Naive thymus-derived CD4-positive, alpha-beta T cell (primary cell): ENCODE results near the gene ZNF423. TPM values are rescaled to one million over a fixed set of nuclear protein-coding genes. Genes with fewer than 3 reads are reported as not detected.

Experiments
- ATAC-seq: fragments of 150-1000 bp; cut with Tn5 transposase; 2 replicates; pipeline ENCODE4 v1.10.0; 2021; ENCODE audit warnings: mild to moderate bottlenecking, moderate library complexity
- CTCF ChIA-PET: fragments of 350-600 bp; sonication (Branson Sonifier 250); formaldehyde crosslinking; loops from one replicate; lab custom pipeline; 2021; ENCODE audit warnings: antibody characterized with exemption; lab: Charles Lee
- POLR2A ChIA-PET: fragments of 350-600 bp; sonication (Branson Sonifier 250); formaldehyde crosslinking; loops from one replicate; lab custom pipeline; 2021; ENCODE audit warnings: antibody characterized with exemption, inconsistent platforms; lab: Charles Lee
- DNase-seq, 9 donors: peaks; one replicate each; pipeline versions ENCODE4 v3.0.0 to v3.0.0-alpha.2; 2020 to 2022; ENCODE audit warnings: mixed read lengths in 1 of 9
- H3K27ac ChIP-seq: one replicate; pipeline ENCODE4 v1.7.0; 2013; ENCODE audit warnings: mild to moderate bottlenecking, low read depth, low read length, moderate library complexity
- H3K27me3 ChIP-seq, 2 donors: one replicate each; pipeline ENCODE4 v1.7.0; 2013; ENCODE audit warnings: low read length in 2 of 2, mild to moderate bottlenecking in 2 of 2, moderate library complexity in 2 of 2; ENCODE audit not compliant: control insufficient read depth in 2 of 2, insufficient read depth in 2 of 2
- H3K36me3 ChIP-seq, 3 experiments: 1 replicate in 2 of 3; 2 replicates in 1 of 3; pipeline ENCODE4 v1.7.0; 2013; ENCODE audit warnings: low read length in 3 of 3, mild to moderate bottlenecking in 3 of 3, moderate library complexity in 1 of 3; ENCODE audit not compliant: insufficient read depth in 3 of 3, control insufficient read depth in 2 of 3
- H3K4me1 ChIP-seq, 2 donors: one replicate each; pipeline ENCODE4 v1.7.0; 2013; ENCODE audit warnings: low read length in 2 of 2, mild to moderate bottlenecking in 2 of 2, moderate library complexity in 1 of 2; ENCODE audit not compliant: control insufficient read depth in 2 of 2, insufficient read depth in 2 of 2
- H3K4me3 ChIP-seq: 2 replicates; pipeline ENCODE4 v1.7.0; 2013; ENCODE audit warnings: mild to moderate bottlenecking, low read length
- H3K9me3 ChIP-seq, 3 experiments: 1 replicate in 2 of 3; 2 replicates in 1 of 3; pipeline ENCODE4 v1.7.0; 2013; ENCODE audit warnings: low read length in 3 of 3; ENCODE audit not compliant: control insufficient read depth in 2 of 3
- H3K27ac Mint-ChIP-seq, 9 donors: one replicate each; pipeline ENCODE4 v1.8.0; 2020 to 2022; ENCODE audit warnings: mixed read lengths in 9 of 9, mild to moderate bottlenecking in 8 of 9, moderate library complexity in 5 of 9, inconsistent platforms in 2 of 9
- H3K27me3 Mint-ChIP-seq, 5 donors: one replicate each; pipeline ENCODE4 v1.8.0; 2021 to 2022; ENCODE audit warnings: mixed read lengths in 5 of 5, mild to moderate bottlenecking in 1 of 5
- H3K36me3 Mint-ChIP-seq, 5 donors: one replicate each; pipeline ENCODE4 v1.8.0; 2020 to 2022; ENCODE audit warnings: mixed read lengths in 5 of 5, mild to moderate bottlenecking in 3 of 5, inconsistent platforms in 1 of 5
- H3K4me1 Mint-ChIP-seq, 7 donors: one replicate each; pipeline ENCODE4 v1.8.0; 2020 to 2022; ENCODE audit warnings: mixed read lengths in 7 of 7, mild to moderate bottlenecking in 3 of 7, inconsistent platforms in 1 of 7
- H3K4me3 Mint-ChIP-seq, 10 donors: one replicate each; pipeline ENCODE4 v1.8.0; 2020 to 2022; ENCODE audit warnings: mild to moderate bottlenecking in 10 of 10, mixed read lengths in 10 of 10, moderate library complexity in 6 of 10, inconsistent platforms in 2 of 10
- H3K9me3 Mint-ChIP-seq, 11 donors: one replicate each; pipeline ENCODE4 v1.8.0; 2020 to 2022; ENCODE audit warnings: mixed read lengths in 11 of 11, mild to moderate bottlenecking in 4 of 11, inconsistent platforms in 1 of 11, moderate library complexity in 1 of 11
- intact Hi-C, 2 donors: fragments of 100-400 bp; cut with micrococcal nuclease; formaldehyde crosslinking; loops; one replicate each; pipeline ENCODE4 v1.15.1; 2023
- polyA plus RNA-seq, 2 donors: library from polyadenylated mRNA; unstranded; fragments of 300-500 nt; fragmentation: Illumina TruSeq; gene quantifications; one replicate each; pipeline ENCODE4 v1.2.3, GENCODE V29; 2021
- total RNA-seq, 6 experiments: library from RNA in 5 of 6; stranded (reverse) in 5 of 6; gene quantifications; 1 replicate in 5 of 6; 2 replicates in 1 of 6; pipeline ENCODE4 v1.2.3 and lab custom pipeline; 2021 to 2026

The ZNF423 gene
- total and polyA plus RNA-seq, 7 experiments from 2014 or later, result not detected

DNA sequence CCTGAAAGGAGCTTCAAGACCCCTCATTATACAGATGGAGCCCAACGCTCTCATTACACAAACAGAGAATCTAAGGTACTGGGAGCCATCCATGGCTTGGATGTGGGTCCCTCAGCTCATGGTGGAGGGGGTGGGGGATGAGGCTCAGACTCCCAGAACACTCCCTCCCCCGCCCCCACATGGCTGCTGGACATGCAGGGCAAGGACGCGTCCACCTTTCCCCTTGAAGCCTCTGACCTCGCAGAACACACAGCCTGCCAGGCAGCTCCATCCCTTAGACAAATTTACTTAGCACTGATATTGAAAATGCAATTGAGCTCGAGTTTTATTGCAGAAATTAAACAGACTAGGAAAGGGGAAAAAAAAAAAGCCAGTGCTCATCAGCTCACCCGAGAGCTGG lies 203.9 kb downstream of the ZNF423 start:
- no peak for ATAC-seq

DNA sequence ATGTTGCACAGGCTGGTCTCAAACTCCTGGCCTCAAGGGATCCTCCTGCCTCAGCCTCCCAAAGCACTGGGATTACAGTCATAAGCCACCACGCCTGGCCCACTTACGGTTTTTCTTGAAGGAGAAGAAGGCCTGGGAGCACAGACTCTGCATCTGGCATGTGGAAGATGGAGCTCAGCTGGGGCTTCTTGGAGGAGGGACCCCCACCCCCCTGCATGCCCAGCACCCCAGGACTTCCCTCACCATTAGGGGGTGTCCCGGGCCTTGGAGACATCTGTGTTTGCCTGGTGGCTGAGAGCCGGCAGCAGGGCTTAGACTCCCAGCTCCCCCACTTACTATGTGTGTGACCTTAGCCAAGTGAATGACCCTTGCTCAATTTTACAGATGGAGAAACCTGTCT lies 204.7 kb downstream of the ZNF423 start:
- no peaks in the 10 kb centered on the region for H3K4me1 Mint-ChIP-seq

More for the DNA sequence above, 203.9 kb downstream of the ZNF423 start:
- H3K36me3 Mint-ChIP-seq, result peaks cover 0 to 16% (median 0%) of the 10 kb centered on the region in 5 donors
- peaks cover 10 to 27% (median 21%) of the 10 kb centered on the region in 11 donors for H3K9me3 Mint-ChIP-seq
- CTCF ChIA-PET, result no interaction called here
- Histone ChIP-seq H3K27me3 (no peaks in the 10 kb centered on the region), H3K4me3 (no peak overlapping the region), H3K36me3 (no peaks in the 10 kb centered on the region), H3K27ac (no peak overlapping the region), H3K4me1 (no peaks in the 10 kb centered on the region), H3K9me3 (peaks cover 0 to 14% (median 2%) of the 10 kb centered on the region in 3 experiments)
- no peaks in the 10 kb centered on the region for H3K4me1 Mint-ChIP-seq
- peaks cover 0 to 14% (median 5%) of the 10 kb centered on the region in 5 donors for H3K27me3 Mint-ChIP-seq
- no peak overlapping the region for H3K4me3 Mint-ChIP-seq
- intact Hi-C loops, result no loop called here
- no peak for DNase-seq
- POLR2A ChIA-PET, result no interaction called here
- no peak overlapping the region for H3K27ac Mint-ChIP-seq

DNA sequence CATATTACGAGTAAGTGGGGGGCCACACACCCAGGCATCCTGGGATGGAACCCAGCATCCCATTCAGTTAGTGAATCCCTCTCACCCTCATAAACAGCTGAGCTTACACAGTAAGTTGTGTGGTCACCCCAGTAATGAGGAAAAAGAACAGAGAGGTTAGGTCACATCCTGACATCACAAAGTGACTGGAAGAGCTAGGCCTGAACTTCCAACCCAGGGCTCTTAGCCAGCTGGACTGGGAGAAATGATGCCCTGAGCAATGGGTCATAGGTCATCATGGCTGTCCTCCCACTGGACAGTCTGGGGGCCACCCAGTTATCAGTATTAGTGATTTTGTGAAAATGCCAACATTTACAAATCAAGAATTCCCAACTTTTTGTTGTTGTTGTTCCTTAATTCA lies 205.3 kb downstream of the ZNF423 start:
- intact Hi-C loops, result no loop called here
- H3K4me1 Mint-ChIP-seq, result no peaks in the 10 kb centered on the region
- H3K9me3 Mint-ChIP-seq, result peaks cover 14 to 39% (median 21%) of the 10 kb centered on the region in 11 donors
- POLR2A ChIA-PET, result no interaction called here
- peaks cover 0 to 23% (median 6%) of the 10 kb centered on the region in 3 experiments for H3K9me3 ChIP-seq
- DNase-seq (no peak), ATAC-seq (no peak)
- H3K27ac ChIP-seq, result no peak overlapping the region
- no peaks in the 10 kb centered on the region for H3K36me3 ChIP-seq
- H3K4me3 ChIP-seq, result no peak overlapping the region
- peaks cover 0 to 14% (median 5%) of the 10 kb centered on the region in 5 donors for H3K27me3 Mint-ChIP-seq
- H3K4me3 Mint-ChIP-seq, result no peak overlapping the region
- no peaks in the 10 kb centered on the region for H3K4me1 ChIP-seq
- CTCF ChIA-PET, result no interaction called here
- H3K27me3 ChIP-seq, result no peaks in the 10 kb centered on the region
- peaks cover 0 to 19% (median 0%) of the 10 kb centered on the region in 5 donors for H3K36me3 Mint-ChIP-seq
- H3K27ac Mint-ChIP-seq, result no peak overlapping the region

More for the DNA sequence above, 204.7 kb downstream of the ZNF423 start:
- ChIA-PET CTCF (no interaction called here), POLR2A (no interaction called here)
- Mint-ChIP-seq H3K9me3 (peaks cover 14 to 33% (median 21%) of the 10 kb centered on the region in 11 donors), H3K4me3 (no peak overlapping the region), H3K36me3 (peaks cover 0 to 19% (median 0%) of the 10 kb centered on the region in 5 donors), H3K27ac (no peak overlapping the region), H3K27me3 (peaks cover 0 to 14% (median 5%) of the 10 kb centered on the region in 5 donors)
- no peak overlapping the region for H3K27ac ChIP-seq
- no peak overlapping the region for H3K4me3 ChIP-seq
- H3K9me3 ChIP-seq, result peaks cover 0 to 18% (median 6%) of the 10 kb centered on the region in 3 experiments
- DNase-seq, result no peak
- intact Hi-C loops, result no loop called here
- no peak for ATAC-seq
- no peaks in the 10 kb centered on the region for H3K4me1 ChIP-seq
- no peaks in the 10 kb centered on the region for H3K27me3 ChIP-seq
- H3K36me3 ChIP-seq, result no peaks in the 10 kb centered on the region

DNA sequence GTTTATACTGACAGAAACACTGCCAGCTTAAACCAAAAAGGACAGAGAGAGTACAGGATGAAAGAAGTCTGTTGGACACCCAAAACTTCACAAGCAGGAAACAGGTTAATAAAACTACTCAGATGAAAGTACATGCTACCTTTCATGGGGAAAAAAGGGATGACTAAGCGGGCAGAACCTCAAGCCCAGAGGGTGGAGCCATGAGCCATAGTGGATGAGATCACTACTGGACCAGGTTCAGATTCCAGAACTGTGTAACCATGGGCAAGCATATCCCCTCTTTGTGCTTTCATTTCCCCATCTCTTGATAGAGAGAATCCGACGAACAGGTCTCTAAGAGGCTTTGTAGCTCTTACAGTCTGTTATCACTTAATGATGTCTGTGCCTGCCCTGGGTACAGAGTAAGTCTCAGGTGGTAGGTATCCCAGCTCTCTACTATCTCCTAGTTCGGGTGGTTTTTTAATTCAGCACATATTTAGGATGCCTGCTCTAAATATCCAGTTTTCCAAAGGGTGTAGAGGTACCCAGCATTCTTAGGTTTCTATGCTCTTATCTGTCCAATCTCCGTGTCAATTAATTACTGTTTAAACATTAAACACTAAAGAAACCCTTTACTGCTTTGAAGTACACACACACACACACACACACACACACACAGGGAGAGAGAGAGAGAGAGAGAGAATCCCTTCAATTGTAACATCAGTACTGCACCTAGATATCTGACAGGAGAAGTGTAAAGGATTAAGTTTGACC lies 206.7 kb downstream of the ZNF423 start:
- intact Hi-C loops, result no loop called here
- Histone ChIP-seq H3K27me3 (no peaks in the 10 kb centered on the region), H3K4me3 (no peak overlapping the region), H3K9me3 (peaks cover 0 to 23% (median 6%) of the 10 kb centered on the region in 3 experiments), H3K4me1 (no peaks in the 10 kb centered on the region), H3K36me3 (no peaks in the 10 kb centered on the region), H3K27ac (no peak overlapping the region)
- Mint-ChIP-seq H3K9me3 (peaks cover 14 to 45% (median 21%) of the 10 kb centered on the region in 11 donors), H3K4me1 (no peaks in the 10 kb centered on the region), H3K4me3 (no peak overlapping the region), H3K27ac (no peak overlapping the region), H3K27me3 (peaks cover 0 to 14% (median 5%) of the 10 kb centered on the region in 5 donors), H3K36me3 (peaks cover 0 to 19% (median 0%) of the 10 kb centered on the region in 5 donors)
- POLR2A ChIA-PET, result interaction anchor here (0.7 kb wide), 1 partner anchor 105 kb away, joined by 3 read pairs; no protein-coding TSS in a partner anchor
- CTCF ChIA-PET, result no interaction called here
- DNase-seq, result no peak
- no peak for ATAC-seq

DNA sequence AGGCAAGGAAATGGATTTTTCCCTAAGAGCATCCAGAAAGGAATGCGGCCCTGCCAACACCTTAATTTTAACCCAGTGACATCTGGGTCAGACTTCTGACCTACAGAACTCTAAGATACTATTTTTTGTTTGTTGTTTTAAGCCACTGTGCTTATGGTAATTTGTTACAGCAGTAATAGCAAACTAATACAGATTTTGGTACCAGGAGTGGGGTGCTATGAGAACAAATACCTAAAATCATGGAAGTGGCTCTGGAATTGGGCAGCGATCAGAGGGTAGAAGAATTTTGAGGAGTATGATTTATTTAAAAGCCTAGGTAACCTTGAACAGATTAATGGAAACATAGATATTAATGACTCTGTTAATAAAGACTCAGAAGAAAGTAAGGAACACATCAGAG lies 208.2 kb downstream of the ZNF423 start:
- peaks cover 0 to 23% (median 6%) of the 10 kb centered on the region in 3 experiments for H3K9me3 ChIP-seq
- H3K36me3 Mint-ChIP-seq, result peaks cover 0 to 19% (median 0%) of the 10 kb centered on the region in 5 donors
- peaks cover 14 to 54% (median 21%) of the 10 kb centered on the region in 11 donors for H3K9me3 Mint-ChIP-seq
- H3K27ac ChIP-seq, result no peak overlapping the region
- no peaks in the 10 kb centered on the region for H3K4me1 Mint-ChIP-seq
- DNase-seq, result no peak
- no peak overlapping the region for H3K27ac Mint-ChIP-seq
- H3K36me3 ChIP-seq, result no peaks in the 10 kb centered on the region
- ATAC-seq, result no peak
- no peaks in the 10 kb centered on the region for H3K4me1 ChIP-seq
- no peaks in the 10 kb centered on the region for H3K27me3 ChIP-seq
- peaks cover 0 to 9% (median 0%) of the 10 kb centered on the region in 5 donors for H3K27me3 Mint-ChIP-seq
- no peak overlapping the region for H3K4me3 ChIP-seq
- no peak overlapping the region for H3K4me3 Mint-ChIP-seq
- POLR2A ChIA-PET, result no interaction called here
- CTCF ChIA-PET, result no interaction called here
- intact Hi-C loops, result no loop called here

- H3K27ac ChIP-seq, result no peak overlapping the region
- H3K27me3 ChIP-seq, result no peaks in the 10 kb centered on the region
- Mint-ChIP-seq H3K4me1 (peaks cover 0 to 2% (median 0%) of the 10 kb centered on the region in 7 donors), H3K27me3 (peaks cover 0 to 17% (median 3%) of the 10 kb centered on the region in 5 donors), H3K9me3 (peaks cover 14 to 54% (median 21%) of the 10 kb centered on the region in 11 donors), H3K36me3 (peaks cover 0 to 19% (median 0%) of the 10 kb centered on the region in 5 donors), H3K27ac (no peak overlapping the region), H3K4me3 (no peak overlapping the region)
- ATAC-seq (no peak), DNase-seq (no peak)
- no peaks in the 10 kb centered on the region for H3K36me3 ChIP-seq
- intact Hi-C loops, result no loop called here
- no peaks in the 10 kb centered on the region for H3K4me1 ChIP-seq
- no peak overlapping the region for H3K4me3 ChIP-seq
- POLR2A ChIA-PET, result interaction anchor here (0.6 kb wide), 1 partner anchor 487 kb away, joined by 6 read pairs; no protein-coding TSS in a partner anchor
- CTCF ChIA-PET, result no interaction called here
- H3K9me3 ChIP-seq, result peaks cover 0 to 23% (median 6%) of the 10 kb centered on the region in 3 experiments
These were observed 210.6 kb downstream of the ZNF423 start for GRCh38 chr16:49645263-49645662.
